ENCODE measurements around the gene GIMAP1. TPM values are rescaled to one million over a fixed set of nuclear protein-coding genes. Genes with fewer than 3 reads are reported as not detected.
A peak's percentile ranks its signal among the peaks of the same experiment; 100 is the strongest.

GIMAP1 gene
- total RNA-seq, 1 donor from 2014 or later, result 18.8 TPM

- no peak overlapping the region for H3K27ac ChIP-seq
- H3K4me1 ChIP-seq, result peaks cover 6% of the 10 kb centered on the region
- no peaks in the 10 kb centered on the region for H3K36me3 ChIP-seq
- intact Hi-C loops (cut with DNase I), result no loop called here
- H3K4me3 ChIP-seq, result no peak overlapping the region
- no peaks in the 10 kb centered on the region for H3K9me3 ChIP-seq
- no peak for TF ChIP-seq CTCF (IDR thresholded peaks at IDR 0.05)
- DNase-seq (no peak), ATAC-seq (no peak)
- no peaks in the 10 kb centered on the region for H3K27me3 ChIP-seq (ENCODE audit: low read depth)
Measured at GRCh38 chr7:150734254-150734653, 17.8 kb downstream of the GIMAP1 start.

GRCh38 chr7:150735596-150736358, 19.4 kb downstream of the GIMAP1 start:
- H3K27me3 ChIP-seq (ENCODE audit: low read depth), result no peaks in the 10 kb centered on the region
- ATAC-seq, result no peak
- H3K9me3 ChIP-seq, result no peaks in the 10 kb centered on the region
- peaks cover 8% of the 10 kb centered on the region for H3K4me1 ChIP-seq
- H3K4me3 ChIP-seq, result no peak overlapping the region
- H3K36me3 ChIP-seq, result peaks cover 3% of the 10 kb centered on the region
- TF ChIP-seq CTCF (IDR thresholded peaks at IDR 0.05), result no peak
- H3K27ac ChIP-seq, result no peak overlapping the region
- intact Hi-C loops (cut with DNase I), result no loop called here
- DNase-seq, result no peak

- H3K36me3 ChIP-seq, result peaks cover 14% of the 10 kb centered on the region
- peak overlapping the region; percentile 86 for H3K27ac ChIP-seq
- no peaks in the 10 kb centered on the region for H3K27me3 ChIP-seq (ENCODE audit: low read depth)
- peaks cover 18% of the 10 kb centered on the region for H3K4me1 ChIP-seq
- TF ChIP-seq CTCF (IDR thresholded peaks at IDR 0.05), result no peak
- DNase-seq (no peak), ATAC-seq (peak in 1 of 2 donors; percentile 12)
- intact Hi-C loops (cut with DNase I), result no loop called here
- H3K4me3 ChIP-seq, result peak overlapping the region; percentile 68
- no peaks in the 10 kb centered on the region for H3K9me3 ChIP-seq
Measured at GRCh38 chr7:150736864-150737263, 20.5 kb downstream of the GIMAP1 start.

GRCh38 chr7:150737265-150738055, 21.0 kb downstream of the GIMAP1 start, which contains the start of gene GIMAP5:
Gene GIMAP5, plus strand, starts transcription at chr7:150737418. Its CDS starts 3,467 bp downstream, at chr7:150740885.
- peaks cover 24% of the 10 kb centered on the region for H3K4me1 ChIP-seq
- H3K36me3 ChIP-seq, result peaks cover 20% of the 10 kb centered on the region
- TF ChIP-seq CTCF (IDR thresholded peaks at IDR 0.05), result no peak
- no peaks in the 10 kb centered on the region for H3K9me3 ChIP-seq
- peak within 1 kb of the TSS; percentile 86 for H3K27ac ChIP-seq
- peak within 1 kb of the TSS; percentile 68 for H3K4me3 ChIP-seq
- no peak for DNase-seq
- intact Hi-C loops (cut with DNase I), result no loop called here
- ATAC-seq, result peak; percentile 61 to 75
- no peaks in the 10 kb centered on the region for H3K27me3 ChIP-seq (ENCODE audit: low read depth)

- peaks cover 26% of the 10 kb centered on the region for H3K36me3 ChIP-seq
- ATAC-seq (no peak), DNase-seq (no peak)
- no peaks in the 10 kb centered on the region for H3K9me3 ChIP-seq
- H3K27ac ChIP-seq, result peak overlapping the region; percentile 86
- intact Hi-C loops (cut with DNase I), result no loop called here
- peaks cover 28% of the 10 kb centered on the region for H3K4me1 ChIP-seq
- no peaks in the 10 kb centered on the region for H3K27me3 ChIP-seq (ENCODE audit: low read depth)
- peak overlapping the region; percentile 68 for H3K4me3 ChIP-seq
- TF ChIP-seq CTCF (IDR thresholded peaks at IDR 0.05), result no peak
Measured at GRCh38 chr7:150738092-150738491, 21.7 kb downstream of the GIMAP1 start.
